NOMO-1 (cell line): ENCODE measurements around the gene DNAJB13.
"Not testable (repeated sequence)": the region's sequence is repeated elsewhere in the genome, so short reads cannot be mapped to it uniquely, and the experiment has no call there.

Experiments
- DNase-seq, 2 experiments: peaks; one replicate each; lab custom pipeline; 2025; ENCODE audit not compliant: unreplicated experiment in 2 of 2; lab: John Stamatoyannopoulos, UW

Gene DNAJB13

DNA sequence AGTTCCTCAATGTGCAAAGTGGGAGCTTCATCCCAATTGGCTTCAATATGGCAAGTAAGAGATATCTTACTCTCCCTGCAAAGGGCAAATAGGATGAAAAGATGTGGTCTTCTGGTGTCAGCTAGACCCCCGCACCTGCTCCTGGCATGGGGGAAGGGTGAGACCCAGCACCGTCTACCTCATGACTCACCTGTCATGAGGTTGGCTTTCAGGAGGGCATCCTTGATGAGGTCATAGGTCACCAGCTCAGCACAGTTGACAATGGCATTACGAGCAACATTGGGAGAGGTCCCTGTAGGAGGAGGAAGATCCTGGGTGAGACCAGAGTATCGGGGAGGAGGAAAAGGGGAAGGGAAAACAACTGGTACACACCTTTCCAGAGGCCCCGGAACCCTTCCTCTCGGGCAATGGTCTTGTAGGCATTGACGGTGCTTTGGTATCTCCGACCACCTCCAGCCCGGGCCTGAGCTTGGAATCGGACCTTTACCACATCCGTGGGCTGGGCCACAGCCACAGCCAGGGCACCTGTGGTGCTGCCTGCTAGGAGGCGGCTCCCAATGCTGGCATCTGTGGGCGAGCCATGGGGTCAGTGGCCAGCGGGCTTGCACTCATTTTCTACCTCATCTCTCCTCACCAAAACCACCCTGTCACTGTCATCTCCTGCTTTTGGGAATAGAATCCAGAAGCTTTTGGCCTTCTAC, 25.8 kb downstream of the DNAJB13 start:
- DNase-seq: no peak

- DNase-seq: no peak
Measured at GRCh38 chr11:73977856-73978519, 27.2 kb downstream of the DNAJB13 start.

- no peak for DNase-seq
Measured at GRCh38 chr11:73978576-73979086, 27.8 kb downstream of the DNAJB13 start.

DNA sequence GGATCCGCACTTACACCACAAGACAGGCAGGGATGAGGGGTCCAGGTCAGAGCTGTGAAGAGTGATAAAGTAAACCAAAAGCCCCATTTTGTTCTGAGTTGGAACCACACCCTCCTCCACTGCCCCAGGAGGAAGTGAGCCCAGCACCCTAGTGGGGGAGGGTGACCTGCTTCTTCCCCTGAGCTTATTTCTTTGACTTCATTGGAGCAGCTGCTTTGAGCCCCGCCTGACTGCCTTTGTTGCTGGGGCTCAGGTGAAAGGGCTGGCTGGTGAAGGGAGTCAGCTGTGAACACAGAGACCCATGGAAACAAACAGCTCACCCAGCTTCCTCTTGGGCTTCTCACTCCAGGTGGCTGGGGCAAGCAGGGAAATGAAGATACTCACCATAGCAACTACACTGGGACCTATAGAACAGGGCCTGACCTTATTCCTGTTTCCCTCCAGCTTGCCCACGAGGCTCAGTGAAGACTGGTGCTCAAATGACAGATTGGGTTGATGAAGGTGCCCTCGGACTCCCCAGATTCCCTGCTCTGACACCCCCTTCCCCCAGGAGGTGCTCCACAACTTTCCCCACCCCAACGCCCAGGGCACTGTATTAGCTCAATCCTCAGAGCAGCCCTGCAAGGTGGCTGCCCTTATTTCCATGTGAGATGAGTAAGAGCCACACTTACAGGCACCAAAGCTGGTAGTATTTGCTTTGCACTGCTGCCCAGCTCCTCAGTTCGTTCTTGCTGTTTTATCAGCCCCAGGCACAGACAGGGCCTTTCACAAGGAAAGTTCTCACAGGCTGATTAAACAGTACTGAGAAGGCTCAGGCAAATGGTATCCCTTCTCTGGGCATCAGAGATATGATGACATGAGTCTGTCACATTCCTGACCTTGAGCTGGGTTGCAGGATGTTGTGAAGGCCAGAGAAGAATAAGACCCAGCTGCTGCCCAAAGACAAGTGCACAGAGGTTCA, 29.5 kb downstream of the DNAJB13 start:
- peak; percentile 72 to 93 for DNase-seq

DNA sequence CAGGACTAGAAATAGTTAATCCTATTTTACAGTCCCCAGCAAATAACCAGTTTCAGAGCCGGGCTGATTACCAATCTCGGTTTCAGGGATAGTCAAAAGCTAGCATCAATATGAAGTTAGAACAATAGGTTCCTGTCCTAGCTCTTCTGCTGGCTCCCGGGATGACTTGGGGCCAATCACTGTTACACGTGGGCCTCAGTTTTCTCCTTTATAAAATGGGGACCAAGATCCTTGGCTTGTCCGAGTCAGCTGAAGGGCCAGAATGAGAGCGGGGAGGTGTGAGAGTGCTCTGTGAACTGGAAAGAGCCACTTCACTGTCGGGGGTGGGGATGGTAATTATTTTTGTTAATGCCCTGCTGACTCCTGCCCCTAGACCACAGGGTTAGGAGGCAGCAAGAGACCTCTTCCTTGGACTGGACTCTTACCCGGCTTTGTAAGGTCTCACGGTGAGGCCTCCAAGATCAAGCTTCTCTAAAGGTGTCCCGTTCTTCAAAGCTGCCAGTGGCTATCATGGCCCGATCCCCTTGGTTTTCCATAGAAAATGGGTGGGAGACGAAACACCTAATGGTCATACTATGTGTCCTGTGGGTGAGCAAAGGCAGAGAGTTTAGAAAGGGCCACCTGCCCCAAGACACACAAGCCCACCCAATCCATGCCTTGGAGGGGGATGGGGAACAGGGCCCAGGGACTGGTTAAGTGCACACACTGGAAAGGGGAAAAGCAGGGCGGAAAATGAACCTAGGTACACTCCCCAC, 30.4 kb downstream of the DNAJB13 start:
- DNase-seq: no peak

DNA sequence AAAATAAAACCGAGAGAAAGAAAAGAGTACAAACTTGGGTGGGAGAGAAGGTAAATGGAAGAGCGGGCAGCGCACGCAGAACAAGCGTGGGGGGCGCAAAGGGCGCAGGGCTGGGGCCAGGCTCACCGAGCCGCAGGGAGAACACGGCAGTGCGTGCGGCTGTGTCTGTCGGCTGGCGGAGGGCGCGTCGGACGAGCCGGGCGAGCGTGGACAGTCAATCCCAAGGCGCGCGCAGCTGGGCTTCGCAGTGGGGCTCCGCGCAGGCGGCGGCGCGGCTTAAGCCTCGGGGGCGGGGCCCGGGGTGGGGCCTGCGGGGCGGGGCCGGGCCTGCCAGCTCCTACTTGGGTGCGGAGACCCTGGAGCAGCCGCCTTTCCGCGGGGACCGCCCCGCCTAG, 31.8 kb downstream of the DNAJB13 start, which contains the start of gene UCP2:
UCP2 (minus strand) TSS at position 249 of the 395 bp plus-strand sequence. CDS start 4,465 bp downstream, outside the sequence.
- peak; percentile 81 to 88 for DNase-seq

- DNase-seq: peak; percentile 98 to 100
Measured at GRCh38 chr11:73982990-73983740, 32.3 kb downstream of the DNAJB13 start.

DNA sequence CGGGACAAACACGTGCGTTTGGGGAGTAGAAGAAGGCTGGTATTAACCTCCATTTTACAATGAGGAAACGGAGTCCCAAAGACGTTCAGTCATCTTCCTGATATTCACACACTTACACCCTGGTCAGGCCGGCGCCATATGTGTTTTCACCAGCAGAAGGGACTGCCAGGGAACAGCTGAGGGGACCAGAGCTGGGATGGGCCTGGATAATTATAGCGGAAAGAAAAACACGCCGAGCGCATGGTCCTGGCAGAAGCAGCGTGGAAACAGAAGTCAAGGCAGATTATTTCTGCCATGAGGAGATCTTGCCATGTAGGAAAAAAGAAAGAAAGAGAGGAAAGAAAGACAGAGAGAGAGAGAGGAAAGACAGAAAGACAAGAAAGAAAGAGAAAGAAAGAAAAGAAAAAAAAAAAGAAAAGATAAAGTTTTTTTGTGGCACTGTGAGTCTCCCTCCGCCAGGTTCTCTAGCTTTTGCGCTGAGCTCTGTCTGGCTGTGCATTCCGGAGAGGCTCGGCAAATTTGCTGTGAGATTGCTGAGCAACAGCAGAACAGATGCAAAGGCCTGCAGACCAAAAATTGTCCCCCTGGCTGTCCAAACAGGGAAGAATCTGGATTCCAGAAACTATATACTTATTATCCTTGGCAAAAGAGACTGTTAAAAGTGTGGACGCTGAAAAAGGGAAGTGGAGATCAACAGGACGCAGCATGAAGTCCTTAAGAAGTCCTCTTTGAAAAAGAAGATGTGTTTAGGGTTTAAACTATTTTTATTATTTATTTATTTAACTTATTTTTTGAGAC, 33.1 kb downstream of the DNAJB13 start:
- DNase-seq: peak; percentile 19 to 68

GRCh38 chr11:73985661-73986060, 34.8 kb downstream of the DNAJB13 start:
- DNase-seq: not testable (repeated sequence)

DNA sequence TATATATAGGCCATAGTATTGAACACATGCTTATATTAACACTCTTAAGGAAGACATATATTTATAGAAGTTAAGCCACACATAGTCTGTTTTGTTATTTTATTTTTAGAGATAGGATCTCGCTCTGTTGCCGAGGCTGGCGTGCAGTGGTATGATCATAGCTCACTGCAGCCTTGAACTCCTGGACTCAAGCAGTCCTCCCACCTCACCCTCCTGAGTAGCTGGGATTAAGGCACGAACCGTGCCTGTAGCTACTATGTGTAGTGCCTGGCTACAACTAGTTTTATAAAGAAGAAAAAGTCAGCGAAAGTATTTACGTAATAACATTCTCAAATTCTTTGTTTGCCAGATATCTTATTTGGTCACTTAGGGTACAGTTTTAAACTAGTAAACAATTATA, 37.4 kb downstream of the DNAJB13 start:
- no peak for DNase-seq

- no peak for DNase-seq
Measured at GRCh38 chr11:73989156-73989555, 38.3 kb downstream of the DNAJB13 start.

GRCh38 chr11:73990730-73991129, 39.9 kb downstream of the DNAJB13 start:
- no peak for DNase-seq

- DNase-seq: no peak
Measured at GRCh38 chr11:73991471-73992006, 40.7 kb downstream of the DNAJB13 start.

DNA sequence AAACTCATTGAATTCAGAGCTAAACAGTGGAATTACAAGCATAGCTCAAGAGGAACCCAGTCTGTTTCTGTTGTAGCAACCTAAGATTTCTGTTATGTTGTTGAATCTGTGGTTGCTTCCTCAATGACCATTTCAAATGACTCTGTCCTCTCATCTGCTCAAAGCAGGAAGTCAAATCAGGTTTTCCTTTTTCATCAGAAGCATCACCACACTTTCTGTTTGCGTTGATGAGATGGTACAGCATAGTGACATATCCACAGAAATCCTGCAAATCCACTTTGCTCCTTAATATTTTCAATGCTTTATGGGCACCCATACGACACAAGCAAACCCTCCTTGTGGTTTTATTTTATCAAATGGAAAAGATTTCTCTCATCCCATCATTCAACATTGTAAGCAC, 44.4 kb downstream of the DNAJB13 start:
- DNase-seq: peak in 1 of 2 experiments; percentile 96

GRCh38 chr11:73995731-73996130, 44.9 kb downstream of the DNAJB13 start:
- no peak for DNase-seq

DNA sequence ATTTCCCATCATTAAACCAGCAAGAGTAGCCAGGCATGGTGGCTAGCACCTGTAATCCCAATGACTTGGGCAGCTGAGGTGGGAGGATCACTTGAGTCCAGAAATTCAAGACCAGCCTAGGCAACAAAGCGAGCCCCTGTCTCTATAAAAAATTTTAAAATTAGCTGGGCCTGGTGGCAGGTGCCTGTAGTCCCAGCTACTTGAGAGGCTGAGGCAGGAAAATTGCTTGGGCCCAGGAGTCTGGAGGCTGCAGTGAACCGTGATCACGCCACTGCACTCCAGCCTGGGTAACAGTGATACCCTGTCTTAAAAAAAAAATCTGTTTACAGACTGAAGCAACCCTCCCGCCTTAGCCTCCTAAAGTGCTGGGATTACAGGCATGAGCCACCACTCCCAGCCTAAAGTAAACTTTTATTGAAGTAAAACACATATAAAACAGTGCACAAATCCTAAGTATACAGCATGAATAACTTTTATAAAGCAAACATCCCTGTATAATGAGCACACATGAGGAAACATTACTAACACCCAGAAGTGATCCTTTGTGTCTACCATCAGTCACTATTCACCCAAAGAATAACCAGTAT, 45.4 kb downstream of the DNAJB13 start:
- no peak for DNase-seq

- DNase-seq: no peak
Measured at GRCh38 chr11:73997120-73997770, 46.4 kb downstream of the DNAJB13 start.
